Astrocyte (in vitro differentiated cells and primary cell): ENCODE data around the gene IFNA13.

Experiments
- CTCF ChIP-seq: IDR thresholded peaks from 2 replicates; pipeline ENCODE4 v1.5.1; 2011; ENCODE audit warnings: low read depth, mild to moderate bottlenecking, inconsistent platforms, low read length, moderate library complexity; ENCODE audit not compliant: insufficient read depth
- EZH2 ChIP-seq: IDR thresholded peaks from 2 replicates; pipeline ENCODE4 v1.6.1; 2012; ENCODE audit warnings: mild to moderate bottlenecking, low read length, inconsistent platforms; ENCODE audit not compliant: insufficient read depth

DNA sequence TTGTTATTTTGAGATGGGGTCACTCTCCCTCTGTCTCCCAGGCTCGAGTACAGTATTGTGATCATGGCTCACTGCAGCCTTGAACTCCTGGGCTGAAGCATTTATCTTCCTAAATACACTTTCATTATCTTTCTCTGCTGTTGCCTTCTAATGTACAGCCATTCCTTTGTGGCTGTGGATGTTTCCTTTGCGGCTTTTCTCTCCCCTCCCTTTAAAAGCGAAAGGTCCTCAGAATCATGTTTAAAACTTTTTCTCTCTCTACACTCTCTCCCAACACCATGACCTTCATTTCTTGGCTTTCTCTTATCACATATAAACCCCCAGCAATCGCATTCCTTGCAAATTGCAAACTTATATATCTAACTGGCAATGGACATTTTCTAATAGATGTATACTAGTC lies 15.8 kb upstream of the IFNA13 start:
- TF ChIP-seq CTCF (no peak), EZH2 (no peak)
